HTR-8/SVneo (cell line): ENCODE measurements around the gene CALML3.
A peak's percentile ranks its signal among the peaks of the same experiment; 100 is the strongest.

Experiments used
- DNase-seq: peaks from one replicate; pipeline ENCODE4 v3.0.0; 2011; ENCODE audit warnings: low spot score, mixed read lengths; ENCODE audit not compliant: insufficient read length
- FAIRE-seq: peaks from 2 replicates; lab custom pipeline; 2011; peaks lifted over from hg19 to GRCh38; lab: Jason Lieb, UNC

CALML3 gene

GRCh38 chr10:5564537-5565204 is 39.9 kb downstream of the CALML3 start:
- no peak for DNase-seq

GRCh38 chr10:5565205-5565545 is 40.4 kb downstream of the CALML3 start:
- FAIRE-seq (no peak), DNase-seq (no peak)

More at GRCh38 chr10:5564537-5565204, 39.9 kb downstream of the CALML3 start:
- FAIRE-seq, result peak; percentile 52

GRCh38 chr10:5565671-5566581 is 41.2 kb downstream of the CALML3 start:
- peak; percentile 68 for FAIRE-seq
- DNase-seq, result no peak

- FAIRE-seq (no peak), DNase-seq (no peak)
These were observed 41.9 kb downstream of the CALML3 start for GRCh38 chr10:5566614-5567013.

- no peak for FAIRE-seq
These were observed 42.7 kb downstream of the CALML3 start for GRCh38 chr10:5567477-5567876.

GRCh38 chr10:5568984-5569383 is 44.2 kb downstream of the CALML3 start:
- FAIRE-seq, result no peak
- no peak for DNase-seq

More at GRCh38 chr10:5567477-5567876, 42.7 kb downstream of the CALML3 start:
- no peak for DNase-seq

- DNase-seq (no peak), FAIRE-seq (no peak)
These were observed 44.8 kb downstream of the CALML3 start for GRCh38 chr10:5569568-5569967.

GRCh38 chr10:5570007-5570655 is 45.4 kb downstream of the CALML3 start:
- no peak for DNase-seq
- FAIRE-seq, result no peak

GRCh38 chr10:5570979-5571810 is 46.4 kb downstream of the CALML3 start:
- no peak for FAIRE-seq
- no peak for DNase-seq

- FAIRE-seq (no peak), DNase-seq (no peak)
These were observed 47.1 kb downstream of the CALML3 start for GRCh38 chr10:5571826-5572225.

GRCh38 chr10:5573319-5573950 is 48.7 kb downstream of the CALML3 start:
- no peak for FAIRE-seq

GRCh38 chr10:5573968-5574641 is 49.3 kb downstream of the CALML3 start:
- DNase-seq (no peak), FAIRE-seq (no peak)

More at GRCh38 chr10:5573319-5573950, 48.7 kb downstream of the CALML3 start:
- DNase-seq, result no peak

- DNase-seq (no peak), FAIRE-seq (no peak)
These were observed 49.9 kb downstream of the CALML3 start for GRCh38 chr10:5574642-5575131.

GRCh38 chr10:5575144-5575481 is 50.4 kb downstream of the CALML3 start:
- FAIRE-seq, result no peak
- no peak for DNase-seq

- DNase-seq, result no peak
- no peak for FAIRE-seq
These were observed 50.9 kb downstream of the CALML3 start for GRCh38 chr10:5575482-5576153.

GRCh38 chr10:5576154-5576748 is 51.5 kb downstream of the CALML3 start:
- no peak for FAIRE-seq
- no peak for DNase-seq
